HFFc6 (cell line): ENCODE data around the gene TFPT. TPM values are rescaled to one million over a fixed set of nuclear protein-coding genes. Genes with fewer than 3 reads are reported as not detected.

Experiments used
- DNase-seq: peaks from one replicate; pipeline ENCODE4 v3.0.0-alpha.2; 2018
- H3K27ac Mint-ChIP-seq: 2 replicates; pipeline ENCODE4 v1.8.0; 2020; ENCODE audit warnings: mild to moderate bottlenecking, mixed read lengths
- H3K27me3 Mint-ChIP-seq: 2 replicates; pipeline ENCODE4 v1.8.0; 2021; ENCODE audit warnings: mild to moderate bottlenecking, moderate library complexity, mixed read lengths; ENCODE audit not compliant: insufficient read depth
- H3K36me3 Mint-ChIP-seq: 2 replicates; pipeline ENCODE4 v1.8.0; 2021; ENCODE audit warnings: low read depth, mixed read lengths
- H3K4me1 Mint-ChIP-seq: 2 replicates; pipeline ENCODE4 v1.8.0; 2020; ENCODE audit warnings: low read depth, mixed read lengths
- H3K4me3 Mint-ChIP-seq: 2 replicates; pipeline ENCODE4 v1.8.0; 2020; ENCODE audit warnings: mild to moderate bottlenecking, moderate library complexity, mixed read lengths
- H3K9me3 Mint-ChIP-seq: 2 replicates; pipeline ENCODE4 v1.8.0; 2020; ENCODE audit warnings: mild to moderate bottlenecking, mixed read lengths
- long read RNA-seq: library from polyadenylated mRNA; unstranded; transcript quantifications from one replicate; pipeline ENCODE4 v2.0.0, GENCODE V29; 2019
- total RNA-seq, 6 experiments: library from RNA; stranded (reverse); fragmentation: NEBNext Ultra II Directional; extraction: Animal tissue kit (Norgen Biotek cat#: 25700); gene quantifications; 2 replicates in 1 of 6; 3 replicates in 5 of 6; pipeline ENCODE4 v1.2.3, GENCODE V29; 2021
- TF ChIP-seq, protein P1 (sequence below): fragments of 200-600 bp; sonication (generic); IDR thresholded peaks from 2 replicates; pipeline ENCODE4 v1.5.0; 2021; ENCODE audit warnings: antibody characterized with exemption, mild to moderate bottlenecking

The TFPT gene, protein sequence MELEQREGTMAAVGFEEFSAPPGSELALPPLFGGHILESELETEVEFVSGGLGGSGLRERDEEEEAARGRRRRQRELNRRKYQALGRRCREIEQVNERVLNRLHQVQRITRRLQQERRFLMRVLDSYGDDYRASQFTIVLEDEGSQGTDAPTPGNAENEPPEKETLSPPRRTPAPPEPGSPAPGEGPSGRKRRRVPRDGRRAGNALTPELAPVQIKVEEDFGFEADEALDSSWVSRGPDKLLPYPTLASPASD
- total RNA-seq, result 10 to 100 TPM in 5 of 6 experiments, 1 to 10 TPM in 1; 9.3 to 15.4 (median 14.5) TPM
- long read RNA-seq, transcript TFPT-203 (6 exons, 1,205 nt), result major isoform, 11 of 12 reads
- long read RNA-seq, partial matches to known transcripts, result 1 of 12 reads
- long read RNA-seq, other reads (novel, unspliced or antisense), result 0 of 12 reads

DNA sequence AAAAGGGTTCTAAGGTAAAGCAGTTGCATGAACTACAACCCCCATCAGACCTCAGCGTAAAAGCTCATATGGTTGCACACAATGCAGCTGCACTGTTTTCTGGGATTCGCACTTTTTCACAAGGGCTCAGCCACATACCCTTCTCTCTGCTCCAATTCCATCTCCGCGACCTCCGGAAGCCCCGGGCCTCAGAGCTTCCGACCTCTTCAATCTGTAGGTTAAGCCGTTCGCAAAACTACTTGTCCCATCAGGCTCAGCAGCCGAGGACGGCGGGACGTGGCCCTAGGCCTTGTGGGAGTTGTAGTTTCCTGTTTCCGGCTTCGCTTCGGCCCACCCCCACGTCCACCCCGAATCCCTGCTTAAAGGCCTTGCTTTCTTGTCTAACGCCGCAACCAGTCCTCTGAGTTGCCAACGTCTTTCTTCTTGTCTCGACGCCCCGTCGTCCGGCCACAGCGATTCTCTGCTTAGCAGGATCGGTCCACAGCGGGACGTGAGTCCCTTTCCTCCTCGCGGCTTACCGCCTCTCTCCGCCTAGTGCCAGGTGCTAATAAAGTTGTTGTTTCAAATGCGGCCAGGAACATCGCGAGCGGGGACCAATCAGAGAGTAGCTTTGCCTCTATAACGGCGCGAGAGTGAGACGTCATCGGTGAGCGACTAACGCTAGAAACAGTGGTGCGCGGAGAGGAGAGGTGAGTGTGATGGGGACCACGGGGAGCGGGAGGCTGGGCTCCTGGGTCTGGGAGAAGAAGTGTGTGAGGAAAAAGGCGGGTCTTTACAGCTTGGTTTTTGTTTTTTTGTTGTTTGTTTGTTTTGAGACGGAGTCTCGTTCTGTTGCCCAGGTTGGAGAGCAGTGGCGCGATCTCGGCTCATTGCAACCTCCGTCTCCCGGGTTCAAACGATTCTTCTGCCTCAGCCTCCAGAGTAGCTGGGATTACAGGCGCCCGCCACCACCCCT lies at the start of gene TFPT, which contains the start of gene PRPF31:
Gene TFPT, minus strand, starts transcription at position 549 of the 955 bp plus-strand sequence. Its CDS starts 388 bp downstream, at position 161.
Gene PRPF31, plus strand, starts transcription at position 646 of the 955 bp plus-strand sequence. CDS start 2,525 bp downstream, outside the sequence.
- peaks cover 33% of the 10 kb centered on the region for H3K36me3 Mint-ChIP-seq
- no peaks in the 10 kb centered on the region; the same call in 1 of the 2 replicates for H3K9me3 Mint-ChIP-seq
- H3K27ac Mint-ChIP-seq, result peak within 1 kb of the TSS; percentile 97
- peak; percentile 96 for DNase-seq
- peaks cover 8% of the 10 kb centered on the region for H3K27me3 Mint-ChIP-seq
- peak within 1 kb of the TSS; percentile 97 for H3K4me3 Mint-ChIP-seq
- peaks cover 32% of the 10 kb centered on the region for H3K4me1 Mint-ChIP-seq
- TF ChIP-seq, protein P1, sequence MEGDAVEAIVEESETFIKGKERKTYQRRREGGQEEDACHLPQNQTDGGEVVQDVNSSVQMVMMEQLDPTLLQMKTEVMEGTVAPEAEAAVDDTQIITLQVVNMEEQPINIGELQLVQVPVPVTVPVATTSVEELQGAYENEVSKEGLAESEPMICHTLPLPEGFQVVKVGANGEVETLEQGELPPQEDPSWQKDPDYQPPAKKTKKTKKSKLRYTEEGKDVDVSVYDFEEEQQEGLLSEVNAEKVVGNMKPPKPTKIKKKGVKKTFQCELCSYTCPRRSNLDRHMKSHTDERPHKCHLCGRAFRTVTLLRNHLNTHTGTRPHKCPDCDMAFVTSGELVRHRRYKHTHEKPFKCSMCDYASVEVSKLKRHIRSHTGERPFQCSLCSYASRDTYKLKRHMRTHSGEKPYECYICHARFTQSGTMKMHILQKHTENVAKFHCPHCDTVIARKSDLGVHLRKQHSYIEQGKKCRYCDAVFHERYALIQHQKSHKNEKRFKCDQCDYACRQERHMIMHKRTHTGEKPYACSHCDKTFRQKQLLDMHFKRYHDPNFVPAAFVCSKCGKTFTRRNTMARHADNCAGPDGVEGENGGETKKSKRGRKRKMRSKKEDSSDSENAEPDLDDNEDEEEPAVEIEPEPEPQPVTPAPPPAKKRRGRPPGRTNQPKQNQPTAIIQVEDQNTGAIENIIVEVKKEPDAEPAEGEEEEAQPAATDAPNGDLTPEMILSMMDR, result no peak

DNA sequence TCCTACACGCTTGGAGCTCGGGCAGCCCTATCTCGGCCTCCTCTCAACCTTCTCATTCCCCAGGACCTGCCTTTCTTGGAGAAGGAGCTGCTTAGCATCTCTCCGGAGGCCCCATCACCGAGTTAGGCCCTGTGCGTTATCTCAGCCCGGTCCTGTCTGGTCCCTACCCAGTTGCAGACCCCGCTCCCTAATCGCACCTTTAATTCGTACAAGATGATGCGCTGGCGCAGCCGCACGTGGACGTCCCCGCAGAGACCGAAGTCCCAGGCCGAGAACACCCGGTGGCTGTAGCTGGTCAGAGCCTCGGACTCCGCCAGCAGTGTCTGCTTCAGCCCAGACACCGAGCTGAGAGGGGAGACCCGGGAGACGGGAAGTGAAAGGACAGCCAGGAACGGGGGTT lies 49.8 kb upstream of the TFPT start:
- Mint-ChIP-seq H3K4me1 (peaks cover 18% of the 10 kb centered on the region), H3K27me3 (peaks cover 5% of the 10 kb centered on the region), H3K27ac (no peak overlapping the region), H3K9me3 (peaks cover 26% of the 10 kb centered on the region), H3K4me3 (no peak overlapping the region), H3K36me3 (peaks cover 17% of the 10 kb centered on the region)
- DNase-seq, result no peak
- TF ChIP-seq, protein P1, result no peak

DNA sequence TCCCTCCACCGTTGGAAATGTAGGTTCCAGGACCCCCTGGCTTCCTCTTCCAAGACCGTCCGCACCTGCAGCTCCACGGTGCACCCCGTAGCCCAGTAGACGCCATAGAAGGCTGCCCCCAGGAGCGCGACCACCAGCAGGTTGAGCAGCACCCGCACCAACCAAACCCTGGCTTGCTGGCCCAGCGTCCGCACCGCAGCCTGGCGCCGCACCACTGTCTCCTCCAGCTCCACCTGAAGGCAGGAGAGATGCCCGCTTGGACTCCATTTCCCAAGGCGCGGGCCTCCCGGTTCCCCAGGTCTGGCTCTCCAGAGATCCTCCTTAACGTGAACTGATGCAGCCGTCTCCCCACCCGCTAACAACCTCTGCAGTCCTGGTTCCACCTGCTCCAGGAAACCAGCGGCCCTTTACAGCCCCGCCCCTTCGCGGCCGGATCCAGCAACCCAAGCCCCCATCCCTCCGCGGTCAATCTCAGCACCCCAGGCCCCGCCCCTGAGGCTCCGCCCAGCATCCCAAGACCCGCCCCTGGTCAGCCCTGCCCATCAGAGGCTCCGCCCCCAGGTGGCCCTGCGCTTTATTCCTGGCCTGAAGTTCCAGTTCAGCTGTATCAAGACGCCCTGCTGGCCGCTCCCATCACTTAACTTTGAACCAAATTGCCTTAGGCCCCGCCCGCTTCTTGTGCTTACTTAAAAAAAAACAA lies 49.1 kb upstream of the TFPT start:
- Mint-ChIP-seq H3K27ac (no peak overlapping the region), H3K9me3 (peaks cover 26% of the 10 kb centered on the region), H3K36me3 (peaks cover 17% of the 10 kb centered on the region), H3K4me3 (no peak overlapping the region), H3K4me1 (peaks cover 21% of the 10 kb centered on the region), H3K27me3 (peaks cover 5% of the 10 kb centered on the region)
- TF ChIP-seq, protein P1, result no peak
- DNase-seq, result no peak

DNA sequence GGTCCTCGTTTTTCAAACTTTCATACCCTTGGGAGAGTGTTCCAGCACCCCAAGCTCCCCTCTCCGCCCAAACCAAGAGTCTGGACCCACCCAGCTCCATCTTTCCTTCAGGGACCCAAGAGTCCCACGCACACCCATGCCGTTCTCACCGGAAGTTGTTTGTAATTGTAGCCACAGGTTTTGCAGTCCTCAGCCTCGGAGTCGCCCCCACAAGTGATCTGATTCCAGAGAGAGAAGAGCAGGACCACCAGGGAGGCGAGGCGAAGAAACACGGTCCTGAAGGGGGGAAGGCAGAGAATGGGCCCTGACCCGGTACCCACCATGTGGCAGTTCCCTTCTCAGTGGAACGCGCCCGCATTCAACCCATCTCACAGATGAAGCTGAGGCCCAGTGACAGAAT lies 47.4 kb upstream of the TFPT start:
- no peak overlapping the region for H3K27ac Mint-ChIP-seq
- DNase-seq, result no peak
- TF ChIP-seq, protein P1, result no peak
- H3K36me3 Mint-ChIP-seq, result peaks cover 24% of the 10 kb centered on the region
- H3K4me3 Mint-ChIP-seq, result no peak overlapping the region
- H3K27me3 Mint-ChIP-seq, result peaks cover 7% of the 10 kb centered on the region
- H3K4me1 Mint-ChIP-seq, result peaks cover 35% of the 10 kb centered on the region
- H3K9me3 Mint-ChIP-seq, result peaks cover 26% of the 10 kb centered on the region

DNA sequence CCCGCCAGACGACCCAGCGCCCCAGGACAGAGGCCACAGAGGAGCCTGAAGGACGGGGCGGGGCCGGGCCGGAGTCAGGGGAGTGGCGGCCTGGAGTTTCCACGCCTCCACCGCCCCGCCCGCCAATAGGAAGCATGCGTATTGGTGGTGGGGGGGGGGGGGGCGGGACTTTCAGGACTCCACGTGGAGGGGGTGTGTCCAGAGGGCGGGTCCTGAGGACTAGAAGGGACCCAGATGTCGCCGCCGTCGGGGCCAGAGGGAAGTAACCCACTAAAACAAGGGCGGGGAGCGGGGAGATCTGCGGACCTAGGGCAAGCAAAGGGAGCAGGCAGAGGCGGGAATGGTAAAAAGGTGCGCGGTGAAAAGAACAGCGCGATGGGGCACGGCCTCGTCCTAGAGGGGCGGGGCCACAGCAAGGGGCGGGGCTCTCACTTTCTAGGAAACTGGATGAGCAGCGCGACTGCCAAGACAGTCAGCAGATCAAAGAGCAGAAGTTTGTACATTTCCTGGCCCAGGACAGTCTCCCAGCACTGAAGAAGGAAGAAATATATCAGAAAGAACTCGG lies 46.9 kb upstream of the TFPT start:
- Mint-ChIP-seq H3K36me3 (peaks cover 24% of the 10 kb centered on the region), H3K4me1 (peaks cover 35% of the 10 kb centered on the region), H3K4me3 (peak overlapping the region; percentile 72), H3K27me3 (peaks cover 7% of the 10 kb centered on the region), H3K27ac (no peak overlapping the region), H3K9me3 (peaks cover 26% of the 10 kb centered on the region)
- TF ChIP-seq, protein P1, result no peak
- DNase-seq, result no peak
